ENCODE measurements around the gene MROH7.

GRCh38 chr1:54705153-54705552 is 63.6 kb downstream of the MROH7 start:
- TF ChIP-seq, protein P1, sequence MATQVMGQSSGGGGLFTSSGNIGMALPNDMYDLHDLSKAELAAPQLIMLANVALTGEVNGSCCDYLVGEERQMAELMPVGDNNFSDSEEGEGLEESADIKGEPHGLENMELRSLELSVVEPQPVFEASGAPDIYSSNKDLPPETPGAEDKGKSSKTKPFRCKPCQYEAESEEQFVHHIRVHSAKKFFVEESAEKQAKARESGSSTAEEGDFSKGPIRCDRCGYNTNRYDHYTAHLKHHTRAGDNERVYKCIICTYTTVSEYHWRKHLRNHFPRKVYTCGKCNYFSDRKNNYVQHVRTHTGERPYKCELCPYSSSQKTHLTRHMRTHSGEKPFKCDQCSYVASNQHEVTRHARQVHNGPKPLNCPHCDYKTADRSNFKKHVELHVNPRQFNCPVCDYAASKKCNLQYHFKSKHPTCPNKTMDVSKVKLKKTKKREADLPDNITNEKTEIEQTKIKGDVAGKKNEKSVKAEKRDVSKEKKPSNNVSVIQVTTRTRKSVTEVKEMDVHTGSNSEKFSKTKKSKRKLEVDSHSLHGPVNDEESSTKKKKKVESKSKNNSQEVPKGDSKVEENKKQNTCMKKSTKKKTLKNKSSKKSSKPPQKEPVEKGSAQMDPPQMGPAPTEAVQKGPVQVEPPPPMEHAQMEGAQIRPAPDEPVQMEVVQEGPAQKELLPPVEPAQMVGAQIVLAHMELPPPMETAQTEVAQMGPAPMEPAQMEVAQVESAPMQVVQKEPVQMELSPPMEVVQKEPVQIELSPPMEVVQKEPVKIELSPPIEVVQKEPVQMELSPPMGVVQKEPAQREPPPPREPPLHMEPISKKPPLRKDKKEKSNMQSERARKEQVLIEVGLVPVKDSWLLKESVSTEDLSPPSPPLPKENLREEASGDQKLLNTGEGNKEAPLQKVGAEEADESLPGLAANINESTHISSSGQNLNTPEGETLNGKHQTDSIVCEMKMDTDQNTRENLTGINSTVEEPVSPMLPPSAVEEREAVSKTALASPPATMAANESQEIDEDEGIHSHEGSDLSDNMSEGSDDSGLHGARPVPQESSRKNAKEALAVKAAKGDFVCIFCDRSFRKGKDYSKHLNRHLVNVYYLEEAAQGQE (IDR thresholded peaks at IDR 0.05; ENCODE audit: insufficient read depth in 1 of 2, low read depth in 2 of 2, low read length in 2 of 2): peak; percentile 68 to 92
- TF ChIP-seq POLR2AphosphoS5 (IDR thresholded peaks at IDR 0.05; ENCODE audit: low read depth, low read length): no peak
- no peak for TF ChIP-seq TAF1 (IDR thresholded peaks at IDR 0.05; ENCODE audit: borderline replicate concordance, insufficient read depth, low read length)
- TF ChIP-seq SIN3A (IDR thresholded peaks at IDR 0.05; ENCODE audit: borderline replicate concordance, insufficient read depth, low read length): no peak

All from PFSK-1 (cell line).